ENCODE data around the gene C1QTNF8. TPM values are rescaled to one million over a fixed set of nuclear protein-coding genes. Genes with fewer than 3 reads are reported as not detected.
"Not testable (repeated sequence)": the region's sequence is repeated elsewhere in the genome, so short reads cannot be mapped to it uniquely, and the experiment has no call there.

C1QTNF8 gene
- total RNA-seq, 1 donor from 2014 or later = not detected

DNA sequence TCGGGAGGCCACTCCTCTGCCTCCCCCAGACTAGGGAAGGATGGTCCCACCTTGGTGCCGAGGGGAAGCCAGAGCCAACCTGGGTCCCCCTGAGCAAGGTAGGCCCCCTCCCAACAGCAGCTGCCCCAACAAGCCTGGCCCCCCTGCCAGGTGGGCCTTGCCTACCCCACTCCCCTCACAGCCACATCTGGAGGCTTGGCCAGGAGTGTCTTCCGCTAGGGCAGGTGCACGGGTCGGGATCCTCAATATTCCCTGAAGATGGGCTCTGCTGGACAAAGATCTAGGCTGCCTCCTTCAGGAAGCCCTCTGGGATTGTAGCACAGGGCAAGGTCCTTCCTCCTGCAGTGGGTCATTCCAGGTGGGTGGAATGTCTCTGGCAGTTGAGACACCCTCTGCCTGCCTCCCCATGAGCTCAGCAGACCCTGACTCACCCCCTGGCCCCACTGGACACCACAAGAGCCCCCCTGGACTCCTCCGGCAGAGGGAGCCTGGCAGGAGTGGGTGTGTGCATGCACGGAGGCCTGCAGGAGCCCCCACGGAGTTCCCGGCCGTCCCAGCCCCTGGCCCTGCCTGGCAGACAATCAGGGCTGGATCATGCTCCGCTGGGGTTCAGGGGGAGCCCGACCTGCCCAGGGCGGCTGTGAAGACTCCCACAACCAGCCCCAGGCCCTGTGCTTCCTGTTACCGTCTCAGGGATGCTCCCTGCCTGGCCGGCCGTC, 435 bp downstream of the C1QTNF8 start:
- DNase-seq (ENCODE audit: low spot score in 2 of 2) (no peak), FAIRE-seq (no peak)

GRCh38 chr16:1094601-1095449, 1.2 kb downstream of the C1QTNF8 start:
- no peak for FAIRE-seq
- DNase-seq (ENCODE audit: low spot score in 2 of 2) = no peak

DNA sequence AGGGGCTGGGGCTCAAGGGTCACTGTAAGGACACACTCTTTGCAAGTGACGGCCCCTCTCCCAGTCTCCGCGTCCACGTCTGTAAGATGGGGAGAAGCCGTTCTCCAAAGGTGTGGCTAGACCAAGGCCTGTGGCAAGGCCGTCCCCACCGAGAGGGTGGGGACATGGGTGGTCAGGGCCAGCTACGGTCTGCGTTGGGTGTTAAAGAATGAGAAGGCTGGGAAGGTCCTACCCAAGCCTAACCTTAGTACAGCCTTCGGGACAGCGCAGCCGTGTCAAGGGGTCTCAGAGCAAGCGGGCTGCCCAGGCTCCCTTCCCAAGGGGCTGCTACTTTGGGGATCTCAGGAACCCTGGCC, 1.9 kb downstream of the C1QTNF8 start:
- FAIRE-seq = no peak

GRCh38 chr16:1093284-1094123, 2.5 kb downstream of the C1QTNF8 start:
- no peak for DNase-seq (ENCODE audit: low spot score in 2 of 2)
- no peak for FAIRE-seq

More for the DNA sequence above, 1.9 kb downstream of the C1QTNF8 start:
- DNase-seq (ENCODE audit: low spot score in 2 of 2) = no peak

- DNase-seq (ENCODE audit: low spot score in 2 of 2); FAIRE-seq: not testable (repeated sequence)
Observed at GRCh38 chr16:1092685-1093283, 3.3 kb downstream of the C1QTNF8 start.

GRCh38 chr16:1091992-1092552, 4.0 kb downstream of the C1QTNF8 start:
- no peak for FAIRE-seq

DNA sequence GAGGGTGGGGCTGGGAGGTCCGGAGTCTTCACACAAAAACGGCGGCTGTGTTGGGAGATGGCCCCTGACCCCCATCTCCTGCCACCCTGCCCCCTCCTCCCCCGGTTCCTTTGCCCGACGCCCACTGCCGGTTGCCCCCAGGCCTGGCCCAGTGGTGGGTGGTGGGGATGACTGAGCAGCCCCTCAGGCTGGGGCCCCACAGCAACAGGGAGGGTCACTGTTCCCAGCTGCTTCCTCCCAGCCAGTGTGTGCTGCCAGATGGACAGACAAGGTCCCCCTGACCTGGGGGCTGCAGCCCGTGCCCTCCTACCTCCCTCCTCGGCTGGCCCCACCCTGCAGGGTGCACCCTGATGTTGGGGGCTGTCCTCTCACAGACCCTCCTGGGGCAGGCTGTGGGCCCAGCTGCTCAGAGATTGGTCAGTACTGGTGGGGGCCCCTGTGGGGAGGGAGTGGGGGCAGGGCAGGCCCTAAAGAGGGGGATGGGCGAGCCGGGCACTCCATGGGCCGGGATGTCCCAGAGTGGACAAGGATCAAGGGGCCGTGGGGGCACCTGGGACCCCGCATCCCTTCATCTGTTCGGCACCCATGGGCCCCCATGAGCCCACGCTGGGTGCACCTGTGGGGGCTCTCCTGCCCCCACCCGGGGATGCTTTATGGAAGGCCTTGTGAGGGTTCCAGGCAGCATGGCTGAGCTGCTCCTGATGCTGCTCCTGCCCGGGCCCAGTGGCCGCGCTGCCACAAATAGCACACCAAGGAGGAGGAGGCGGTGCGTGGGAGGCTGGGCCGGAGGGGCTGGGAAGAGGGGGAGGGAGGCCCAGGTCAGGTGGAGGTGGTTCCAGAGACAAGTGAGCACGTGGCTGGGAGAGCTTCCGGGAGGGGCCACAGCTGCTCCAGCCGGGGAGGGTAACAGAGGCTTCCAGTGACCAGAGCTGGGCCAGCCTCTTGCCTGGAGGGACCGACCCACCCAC, 5.1 kb downstream of the C1QTNF8 start:
- FAIRE-seq (no peak), DNase-seq (ENCODE audit: low spot score in 2 of 2) (no peak)

More at GRCh38 chr16:1091992-1092552, 4.0 kb downstream of the C1QTNF8 start:
- DNase-seq (ENCODE audit: low spot score in 2 of 2) = no peak

DNA sequence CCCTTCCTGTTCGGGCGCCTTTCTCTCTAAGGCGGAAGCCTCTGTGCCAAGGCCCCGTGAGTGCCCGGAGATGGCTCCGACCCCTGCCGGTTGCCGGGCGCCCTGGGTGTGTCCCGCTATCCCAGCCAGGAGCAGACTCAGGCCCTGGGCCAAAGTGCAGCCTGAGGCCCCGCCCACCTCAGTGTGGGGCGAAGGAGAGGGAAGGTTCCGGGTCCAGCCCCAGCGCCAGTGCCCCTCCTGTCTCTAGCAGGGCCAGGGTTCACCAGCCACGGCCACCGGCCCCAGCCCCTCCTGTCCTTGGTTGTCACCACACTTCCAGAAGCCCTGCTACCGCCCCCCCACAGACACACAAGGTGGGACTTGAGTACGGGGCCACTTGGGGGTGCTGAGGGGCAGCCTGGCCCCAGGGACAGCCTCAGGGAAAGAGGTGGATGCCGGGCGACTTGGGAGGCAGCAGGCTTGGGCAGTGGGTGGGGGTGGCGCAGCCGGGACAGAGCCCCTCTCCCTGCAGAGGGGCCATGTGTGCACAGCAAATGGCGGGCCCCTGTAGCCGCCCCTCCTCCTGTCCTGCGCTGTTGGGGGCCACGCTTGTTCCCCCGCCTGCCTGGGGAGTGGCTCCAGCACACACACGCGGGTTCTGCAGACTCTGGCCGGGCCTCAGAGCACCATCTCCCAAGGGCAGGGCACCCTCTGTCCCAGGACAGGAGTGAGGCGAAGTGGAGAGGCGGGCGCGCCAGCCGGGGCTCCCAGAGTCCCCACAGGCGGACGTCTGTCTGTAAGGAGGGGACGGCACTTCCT, 6.0 kb downstream of the C1QTNF8 start:
- no peak for FAIRE-seq

GRCh38 chr16:1089439-1089821, 6.6 kb downstream of the C1QTNF8 start:
- DNase-seq (ENCODE audit: low spot score in 2 of 2) = no peak
- FAIRE-seq = no peak

More for the DNA sequence above, 6.0 kb downstream of the C1QTNF8 start:
- DNase-seq (ENCODE audit: low spot score in 2 of 2) = no peak

DNA sequence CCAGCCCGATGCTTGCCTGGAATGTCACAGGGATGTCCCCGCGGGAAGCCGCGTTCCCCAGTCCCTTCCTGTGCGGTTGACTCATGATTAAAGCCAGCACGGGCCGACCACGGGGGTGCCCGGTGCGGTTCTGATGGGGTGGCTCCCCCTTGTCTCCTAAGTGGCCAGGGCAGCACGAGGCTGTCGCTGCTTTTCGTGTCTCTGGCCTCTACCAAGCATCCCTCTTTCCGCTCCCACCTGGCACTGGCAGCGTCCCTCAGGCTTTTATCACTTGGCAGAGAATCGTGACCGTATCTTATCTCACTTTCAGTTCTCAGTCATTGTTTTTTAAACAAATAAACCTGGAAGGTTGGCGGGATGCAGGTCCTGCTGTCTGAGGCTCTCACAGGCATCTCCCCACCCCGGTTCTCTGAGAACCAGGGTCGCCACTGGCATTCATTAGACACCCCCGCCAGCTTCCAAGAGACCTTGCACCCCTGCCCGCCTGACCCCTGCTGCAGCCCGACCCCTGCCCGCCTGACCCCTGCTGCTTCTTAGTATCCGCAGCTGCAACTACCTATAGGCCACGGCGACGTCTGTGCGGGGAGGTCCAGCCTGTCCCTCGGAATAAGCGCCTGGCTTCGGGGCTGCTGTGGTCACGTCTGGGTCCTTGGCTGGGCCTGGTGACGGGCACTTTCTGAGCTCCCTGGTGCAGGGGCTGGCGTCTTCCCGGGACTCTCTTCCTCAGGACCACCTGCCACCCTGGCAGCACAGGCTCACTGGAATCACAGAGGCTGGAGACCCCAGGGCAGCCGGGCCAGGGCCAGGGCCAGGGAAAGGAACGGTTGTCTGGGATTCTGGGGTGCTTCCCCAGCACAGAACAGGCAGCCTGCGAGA, 7.5 kb downstream of the C1QTNF8 start:
- DNase-seq (ENCODE audit: low spot score in 2 of 2) = no peak
- no peak for FAIRE-seq

DNA sequence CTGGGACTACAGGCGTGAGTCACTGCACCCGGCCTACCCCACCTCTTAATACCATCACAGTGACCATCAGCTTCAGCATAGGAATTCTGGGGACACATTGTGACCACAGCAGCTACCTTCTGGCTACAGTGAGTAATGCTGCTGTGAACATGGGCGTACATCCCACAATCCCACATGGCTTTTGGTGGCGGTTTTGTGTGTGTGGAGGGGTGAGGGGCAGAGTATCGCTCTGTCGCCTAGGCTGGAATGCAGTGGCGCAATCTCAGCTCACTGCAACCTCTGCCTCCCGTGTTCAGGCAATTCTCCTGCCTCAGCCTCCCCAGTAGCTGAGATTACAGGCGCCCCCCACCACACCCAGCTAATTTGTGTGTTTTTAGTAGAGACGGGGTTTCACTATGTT, 9.6 kb downstream of the C1QTNF8 start:
- FAIRE-seq; DNase-seq (ENCODE audit: low spot score in 2 of 2): not testable (repeated sequence)

DNA sequence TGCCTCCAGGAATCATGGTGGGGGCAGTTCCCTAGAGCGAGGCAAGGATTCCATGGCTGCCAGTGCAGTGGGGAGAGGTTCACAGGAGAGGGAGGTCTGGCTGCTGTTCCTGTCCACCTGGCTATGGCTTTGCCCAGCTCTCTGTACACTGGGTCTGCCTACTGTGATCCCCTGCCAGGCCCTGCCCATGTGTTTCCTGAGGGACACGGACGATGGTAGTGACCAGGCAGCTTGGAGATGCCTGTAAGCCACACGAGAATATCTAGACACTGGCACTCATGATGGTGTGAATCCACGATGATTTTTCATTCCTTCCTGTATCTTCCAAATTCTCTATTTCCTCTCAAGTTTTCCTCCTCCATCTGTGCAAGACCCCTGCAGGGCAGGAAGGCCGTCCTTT, 11.1 kb downstream of the C1QTNF8 start:
- DNase-seq (ENCODE audit: low spot score in 2 of 2) (no peak), FAIRE-seq (no peak)

GRCh38 chr16:1082952-1083675, 12.9 kb downstream of the C1QTNF8 start:
- FAIRE-seq = no peak
- no peak for DNase-seq (ENCODE audit: low spot score in 2 of 2)

GRCh38 chr16:1082266-1082951, 13.6 kb downstream of the C1QTNF8 start:
- FAIRE-seq = no peak

DNA sequence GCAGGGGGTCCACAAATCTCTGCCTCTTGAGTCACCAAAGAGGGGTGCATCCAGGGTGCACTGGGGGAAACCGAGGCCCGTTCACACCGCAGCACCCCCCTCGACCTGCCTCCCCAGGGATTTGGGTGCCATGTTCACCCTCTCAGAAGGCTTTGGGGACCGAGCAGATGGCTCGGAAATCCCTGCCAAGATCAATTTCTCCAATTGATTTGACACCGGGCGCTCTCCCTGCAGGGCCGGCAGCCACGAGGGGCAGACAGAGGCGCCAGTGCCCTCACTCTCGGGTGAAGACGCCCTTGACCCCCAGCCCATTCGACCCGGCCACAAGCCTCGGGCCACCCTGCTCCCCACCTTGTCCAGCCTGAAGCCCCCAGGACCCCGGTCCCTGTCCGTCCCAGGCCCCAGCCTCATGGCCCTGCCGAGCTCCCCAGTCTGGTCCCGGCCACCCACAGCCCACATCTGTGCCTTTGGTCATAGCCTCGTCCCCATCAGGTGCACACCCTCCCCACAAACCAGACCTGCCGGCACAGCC, 14.2 kb downstream of the C1QTNF8 start:
- FAIRE-seq (no peak), DNase-seq (ENCODE audit: low spot score in 2 of 2) (no peak)

More at GRCh38 chr16:1082266-1082951, 13.6 kb downstream of the C1QTNF8 start:
- DNase-seq (ENCODE audit: low spot score in 2 of 2) = no peak

All from frontal cortex (tissue), 4 donors.